ENCODE data around the gene COL20A1.

COL20A1 gene

DNA sequence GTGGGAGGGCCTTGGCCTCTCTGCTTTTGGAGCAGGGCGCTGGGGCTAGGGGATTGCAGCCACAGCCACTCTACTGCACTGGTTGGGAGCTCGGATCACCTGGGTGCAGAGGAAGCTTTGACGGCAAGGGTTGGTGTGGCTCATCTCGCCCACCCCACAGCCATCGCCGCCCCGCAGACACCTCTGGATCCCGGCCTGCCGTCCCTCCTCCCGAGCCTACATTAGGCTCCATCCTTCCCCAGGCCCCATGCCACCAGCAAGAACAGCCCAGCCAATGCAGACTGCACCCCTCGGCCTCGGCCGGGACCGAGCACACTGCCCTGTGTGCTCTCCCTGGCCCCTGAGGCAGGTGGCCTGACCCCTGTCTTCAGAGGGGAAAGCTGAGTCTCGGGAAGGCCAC lies 32.5 kb upstream of the COL20A1 start:
- H3K4me3 ChIP-seq (ENCODE audit: low read depth, low read length): no peak overlapping the region
- in situ Hi-C loops (cut with HindIII; ENCODE audit: low sequenced_read_pairs): no loop called here
- TF ChIP-seq, protein P1, sequence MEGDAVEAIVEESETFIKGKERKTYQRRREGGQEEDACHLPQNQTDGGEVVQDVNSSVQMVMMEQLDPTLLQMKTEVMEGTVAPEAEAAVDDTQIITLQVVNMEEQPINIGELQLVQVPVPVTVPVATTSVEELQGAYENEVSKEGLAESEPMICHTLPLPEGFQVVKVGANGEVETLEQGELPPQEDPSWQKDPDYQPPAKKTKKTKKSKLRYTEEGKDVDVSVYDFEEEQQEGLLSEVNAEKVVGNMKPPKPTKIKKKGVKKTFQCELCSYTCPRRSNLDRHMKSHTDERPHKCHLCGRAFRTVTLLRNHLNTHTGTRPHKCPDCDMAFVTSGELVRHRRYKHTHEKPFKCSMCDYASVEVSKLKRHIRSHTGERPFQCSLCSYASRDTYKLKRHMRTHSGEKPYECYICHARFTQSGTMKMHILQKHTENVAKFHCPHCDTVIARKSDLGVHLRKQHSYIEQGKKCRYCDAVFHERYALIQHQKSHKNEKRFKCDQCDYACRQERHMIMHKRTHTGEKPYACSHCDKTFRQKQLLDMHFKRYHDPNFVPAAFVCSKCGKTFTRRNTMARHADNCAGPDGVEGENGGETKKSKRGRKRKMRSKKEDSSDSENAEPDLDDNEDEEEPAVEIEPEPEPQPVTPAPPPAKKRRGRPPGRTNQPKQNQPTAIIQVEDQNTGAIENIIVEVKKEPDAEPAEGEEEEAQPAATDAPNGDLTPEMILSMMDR (IDR thresholded peaks at IDR 0.05; ENCODE audit: low read depth, low read length): no peak
- DNase-seq (ENCODE audit: low read depth, low spot score): no peak

DNA sequence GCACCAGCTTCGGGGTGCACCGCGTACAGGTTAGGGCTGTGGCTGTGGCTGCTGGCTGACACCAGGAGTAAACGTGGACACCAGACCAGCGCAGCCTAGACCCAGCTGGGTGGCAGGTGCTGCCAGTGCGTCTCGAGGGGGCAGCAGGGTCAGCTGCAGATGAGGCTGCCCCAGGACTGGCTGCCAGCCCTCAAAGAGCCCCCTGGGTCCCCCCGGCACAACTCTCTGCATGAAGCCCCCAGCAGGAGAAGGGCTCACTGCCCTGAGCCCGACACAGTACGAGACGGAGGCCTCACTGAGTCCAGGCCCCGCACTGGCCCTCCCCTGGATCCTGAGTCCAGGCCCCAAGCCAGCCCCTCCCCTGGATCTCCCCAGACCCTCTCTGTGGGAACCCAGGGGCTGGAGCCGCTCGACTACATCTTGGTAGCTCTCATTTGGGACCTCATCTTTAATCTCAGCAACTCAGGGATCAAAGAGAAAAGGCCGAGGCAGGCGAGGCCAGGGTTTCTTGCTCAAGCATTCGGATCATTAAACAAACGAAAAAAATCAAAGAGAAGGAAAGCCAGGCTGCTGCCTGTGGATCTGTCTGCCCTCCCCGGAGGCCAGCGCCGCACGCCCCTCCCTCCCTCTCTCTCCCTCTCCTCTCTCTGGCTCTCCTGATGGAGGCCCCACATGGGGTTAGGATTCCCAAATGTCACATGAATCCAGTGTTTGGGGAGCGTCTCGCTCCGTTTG lies 31.8 kb upstream of the COL20A1 start:
- no peak for DNase-seq (ENCODE audit: low read depth, low spot score)
- in situ Hi-C loops (cut with HindIII; ENCODE audit: low sequenced_read_pairs): no loop called here
- H3K4me3 ChIP-seq (ENCODE audit: low read depth, low read length): no peak overlapping the region
- TF ChIP-seq, protein P1 (IDR thresholded peaks at IDR 0.05; ENCODE audit: low read depth, low read length): no peak

DNA sequence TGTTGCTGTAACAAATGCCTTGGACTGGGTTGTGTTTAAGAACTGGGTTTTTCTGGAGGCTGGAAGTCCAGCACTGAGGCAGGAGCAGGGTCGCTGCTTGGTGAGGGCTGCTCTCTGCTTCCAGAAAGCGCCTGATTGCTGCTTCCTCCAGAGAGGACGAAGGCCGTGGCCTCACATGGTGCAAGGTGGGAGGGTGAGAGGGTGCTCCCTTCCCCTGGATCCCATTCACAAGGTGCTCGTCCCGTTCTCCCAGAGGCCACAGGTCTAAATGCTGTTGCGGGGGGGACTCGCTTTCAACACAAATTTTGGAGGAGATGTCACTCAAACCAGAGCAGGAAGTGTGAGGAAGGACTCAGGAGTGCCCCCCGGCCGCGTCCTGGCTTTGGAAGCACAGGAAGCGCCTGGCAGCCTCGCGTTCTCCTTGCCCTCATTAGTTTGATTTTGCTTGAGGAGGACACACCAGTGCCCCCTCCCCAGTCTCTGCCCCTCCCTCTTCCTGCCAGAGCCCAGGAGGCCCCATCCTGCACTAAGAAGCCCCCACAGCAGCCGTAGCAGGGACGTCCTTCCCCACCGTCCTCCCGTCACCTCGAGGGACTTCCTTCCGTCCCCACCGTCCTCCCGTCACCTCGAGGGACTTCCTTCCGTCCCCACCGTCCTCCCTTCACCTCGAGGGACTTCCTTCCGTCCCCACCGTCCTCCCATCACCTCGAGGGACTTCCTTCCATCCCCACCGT lies 31.0 kb upstream of the COL20A1 start:
- H3K4me3 ChIP-seq (ENCODE audit: low read depth, low read length): no peak overlapping the region
- DNase-seq (ENCODE audit: low read depth, low spot score): no peak
- in situ Hi-C loops (cut with HindIII; ENCODE audit: low sequenced_read_pairs): no loop called here
- TF ChIP-seq, protein P1 (IDR thresholded peaks at IDR 0.05; ENCODE audit: low read depth, low read length): no peak

DNA sequence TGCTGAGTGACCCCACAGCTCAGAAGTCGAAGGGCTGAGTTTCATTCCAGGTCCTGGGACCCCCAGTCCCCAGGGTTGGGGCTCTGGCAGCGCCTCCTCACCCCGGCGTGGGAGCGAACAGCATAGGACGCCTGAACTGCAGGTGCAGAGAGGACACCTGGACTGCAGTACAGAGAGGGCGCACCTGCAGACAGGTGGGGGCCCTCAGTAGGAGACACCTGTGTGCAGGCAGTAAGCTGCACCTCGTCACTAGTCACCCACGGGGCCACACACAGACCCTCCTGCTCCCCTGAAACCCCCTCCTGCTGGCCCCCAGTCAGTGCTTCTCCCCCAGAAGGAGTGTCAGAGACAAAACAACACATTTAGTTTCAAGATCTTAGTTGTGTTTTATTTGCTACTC lies 30.1 kb upstream of the COL20A1 start:
- no peak for DNase-seq (ENCODE audit: low read depth, low spot score)
- H3K4me3 ChIP-seq (ENCODE audit: low read depth, low read length): no peak overlapping the region
- in situ Hi-C loops (cut with HindIII; ENCODE audit: low sequenced_read_pairs): no loop called here
- TF ChIP-seq, protein P1 (IDR thresholded peaks at IDR 0.05; ENCODE audit: low read depth, low read length): no peak

DNA sequence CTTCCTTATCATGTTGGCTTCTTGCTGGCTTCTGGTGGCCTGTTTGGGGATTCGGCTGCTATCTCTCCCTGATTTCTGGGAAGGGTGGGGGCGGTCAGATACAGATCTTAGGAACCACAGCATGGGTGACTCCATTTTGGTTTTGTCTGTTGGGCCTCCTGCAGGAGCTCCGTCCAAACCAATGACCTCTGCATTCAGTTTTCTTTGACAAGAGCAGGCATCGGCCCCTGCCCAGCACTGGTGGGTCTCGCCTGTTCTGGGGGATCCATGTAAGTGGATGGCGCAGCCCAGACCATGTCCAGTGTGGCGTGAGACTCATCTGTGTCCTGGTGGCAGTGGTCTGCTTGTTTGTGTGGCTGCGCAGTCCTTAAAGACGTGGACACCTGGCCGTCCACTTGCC lies 29.0 kb upstream of the COL20A1 start:
- no peak overlapping the region for H3K4me3 ChIP-seq (ENCODE audit: low read depth, low read length)
- in situ Hi-C loops (cut with HindIII; ENCODE audit: low sequenced_read_pairs): no loop called here
- TF ChIP-seq, protein P1 (IDR thresholded peaks at IDR 0.05; ENCODE audit: low read depth, low read length): no peak
- DNase-seq (ENCODE audit: low read depth, low spot score): no peak

DNA sequence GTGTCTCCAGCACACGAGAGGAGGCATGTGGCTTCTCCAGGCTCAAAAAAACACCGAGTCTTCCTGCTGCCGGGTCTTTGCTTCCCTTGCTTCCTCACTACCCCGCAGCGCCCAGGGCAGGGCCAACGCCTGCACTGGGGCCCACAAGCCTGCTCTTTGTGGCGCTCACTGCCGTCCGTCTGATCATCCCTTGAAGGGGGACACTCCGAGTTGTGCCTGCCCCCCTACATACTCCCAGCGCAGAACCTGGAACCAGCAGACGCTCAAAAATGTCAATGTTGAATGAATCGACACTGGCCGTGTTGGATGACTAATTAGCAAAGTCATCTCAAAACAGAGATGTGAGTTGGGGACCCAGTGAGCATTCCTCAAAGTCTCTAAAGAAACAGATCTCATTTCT lies 28.5 kb upstream of the COL20A1 start:
- TF ChIP-seq, protein P1 (IDR thresholded peaks at IDR 0.05; ENCODE audit: low read depth, low read length): no peak
- in situ Hi-C loops (cut with HindIII; ENCODE audit: low sequenced_read_pairs): no loop called here
- no peak overlapping the region for H3K4me3 ChIP-seq (ENCODE audit: low read depth, low read length)
- no peak for DNase-seq (ENCODE audit: low read depth, low spot score)

Data from astrocyte of the spinal cord (primary cell).